HPDE6-E6E7 (cell line): ENCODE results near the gene ESYT3.
A peak's percentile ranks its signal among the peaks of the same experiment; 100 is the strongest.
"Not testable (repeated sequence)": the region's sequence is repeated elsewhere in the genome, so short reads cannot be mapped to it uniquely, and the experiment has no call there.

Source experiments
- DNase-seq: peaks from one replicate; pipeline ENCODE4 v3.0.0; 2011; ENCODE audit warnings: missing footprints; ENCODE audit errors: extremely low spot score

Gene ESYT3

GRCh38 chr3:138408751-138409570 is 25.5 kb upstream of the ESYT3 start:
- DNase-seq = no peak

- no peak for DNase-seq
These were observed 21.4 kb upstream of the ESYT3 start for GRCh38 chr3:138412821-138413551.

- DNase-seq = not testable (repeated sequence)
These were observed 18.2 kb upstream of the ESYT3 start for GRCh38 chr3:138416236-138416635.

- peak; percentile 83 for DNase-seq
These were observed 16.8 kb upstream of the ESYT3 start for GRCh38 chr3:138417559-138417982.

GRCh38 chr3:138418601-138419206 is 15.7 kb upstream of the ESYT3 start:
- DNase-seq = no peak

GRCh38 chr3:138423316-138423715 is 11.1 kb upstream of the ESYT3 start:
- no peak for DNase-seq

GRCh38 chr3:138424323-138424722 is 10.1 kb upstream of the ESYT3 start:
- DNase-seq = no peak

DNA sequence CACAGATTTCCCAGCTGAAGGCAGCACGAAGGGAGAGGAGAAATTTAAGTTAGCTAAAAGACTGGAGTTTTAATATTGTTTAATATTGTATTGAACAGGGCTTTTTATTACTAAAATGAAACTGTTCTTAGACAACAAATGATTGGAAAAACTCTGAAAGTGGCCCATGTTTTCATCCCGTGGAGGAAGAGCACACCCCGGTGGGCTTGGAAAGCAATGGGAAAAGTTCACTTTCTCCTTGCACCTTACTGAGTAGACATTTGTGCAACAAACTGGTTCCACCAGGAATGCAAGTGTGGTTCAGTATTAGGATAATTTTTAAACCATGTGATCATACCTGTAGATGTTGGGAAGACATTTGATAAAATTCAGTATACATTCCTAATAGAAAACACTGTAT is 8.2 kb upstream of the ESYT3 start:
- no peak for DNase-seq

GRCh38 chr3:138426754-138427153 is 7.7 kb upstream of the ESYT3 start:
- not testable (repeated sequence) for DNase-seq

DNA sequence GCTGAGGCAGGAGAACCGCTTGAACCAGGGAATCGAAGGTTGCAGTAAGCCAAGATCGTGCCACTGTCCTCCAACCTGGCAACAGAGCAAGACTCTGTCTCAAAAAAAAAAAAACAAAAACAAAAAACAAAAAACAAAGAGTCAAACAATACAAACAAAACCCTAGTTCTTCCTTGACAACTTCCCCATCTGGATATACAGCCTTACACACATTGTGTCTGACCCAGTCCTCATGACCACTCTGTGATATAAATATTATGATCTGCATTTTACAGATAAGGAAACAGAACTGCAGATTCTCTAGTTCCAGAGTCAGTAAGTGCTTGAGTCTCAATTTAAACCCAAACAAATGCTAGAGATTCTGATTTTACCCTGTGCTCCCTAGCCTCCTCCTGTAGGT is 4.8 kb upstream of the ESYT3 start:
- DNase-seq = no peak

GRCh38 chr3:138432576-138433240 is 1.7 kb upstream of the ESYT3 start:
- no peak for DNase-seq

DNA sequence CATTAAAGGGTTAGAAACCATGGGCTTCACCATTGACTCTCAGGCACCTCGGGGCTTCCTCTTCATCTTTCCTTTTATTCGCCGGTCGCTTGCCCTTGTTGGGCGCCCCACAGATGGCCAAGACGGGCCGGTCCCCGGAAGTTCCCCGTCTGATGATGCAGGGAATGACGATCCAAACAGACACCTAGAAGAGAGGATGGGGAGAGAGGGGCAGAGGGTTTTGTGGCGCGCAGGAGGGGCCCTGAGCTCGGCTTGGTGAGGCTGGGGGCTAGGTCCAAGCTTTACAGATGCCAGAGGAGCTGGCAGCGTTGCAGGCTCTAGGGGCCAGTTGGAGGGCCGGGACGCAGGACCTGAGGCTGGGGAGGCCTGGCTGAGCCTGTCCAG is 532 bp upstream of the ESYT3 start:
- no peak for DNase-seq

DNA sequence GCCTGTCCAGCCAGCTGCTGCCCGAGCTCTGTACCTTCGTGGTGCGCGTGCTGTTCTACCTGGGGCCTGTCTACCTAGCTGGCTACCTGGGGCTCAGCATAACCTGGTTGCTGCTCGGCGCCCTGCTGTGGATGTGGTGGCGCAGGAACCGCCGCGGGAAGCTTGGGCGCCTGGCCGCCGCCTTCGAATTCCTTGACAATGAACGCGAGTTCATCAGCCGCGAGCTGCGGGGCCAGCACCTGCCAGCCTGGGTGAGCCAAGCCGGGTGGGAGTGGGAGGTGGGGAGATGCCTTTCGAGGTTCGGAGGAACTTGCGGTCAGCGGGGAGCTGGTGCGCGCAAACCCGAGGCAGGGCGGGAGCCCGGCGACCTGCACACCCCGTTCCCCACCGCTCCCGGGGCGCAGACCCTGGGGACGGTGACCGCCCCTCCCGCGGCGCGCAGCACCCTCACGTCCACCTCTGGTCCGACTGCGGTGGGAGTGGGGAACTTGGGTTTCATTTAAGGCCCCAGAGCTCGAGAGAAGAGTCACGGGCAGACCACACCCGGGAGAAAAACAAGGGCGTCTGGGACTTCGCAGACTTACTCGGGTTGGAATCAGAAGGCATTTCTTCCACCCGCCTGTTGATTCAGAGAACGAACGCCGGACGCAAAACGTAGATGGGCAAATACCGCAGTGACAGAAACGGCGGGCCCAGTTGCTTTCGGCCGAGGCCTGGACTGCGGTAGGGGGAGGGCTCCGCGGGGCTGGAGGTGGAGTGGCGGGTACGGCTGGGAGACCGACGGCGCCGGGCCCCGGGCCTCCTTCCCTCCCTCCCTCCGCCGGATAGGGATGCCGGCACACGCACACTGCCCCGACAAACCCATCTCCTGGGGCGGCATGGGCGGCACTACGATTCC is 708 bp downstream of the ESYT3 start:
- peak; percentile 25 for DNase-seq

GRCh38 chr3:138435840-138436239 is 1.4 kb downstream of the ESYT3 start:
- DNase-seq = no peak

- DNase-seq = no peak
These were observed 2.9 kb downstream of the ESYT3 start for GRCh38 chr3:138437281-138437680.

DNA sequence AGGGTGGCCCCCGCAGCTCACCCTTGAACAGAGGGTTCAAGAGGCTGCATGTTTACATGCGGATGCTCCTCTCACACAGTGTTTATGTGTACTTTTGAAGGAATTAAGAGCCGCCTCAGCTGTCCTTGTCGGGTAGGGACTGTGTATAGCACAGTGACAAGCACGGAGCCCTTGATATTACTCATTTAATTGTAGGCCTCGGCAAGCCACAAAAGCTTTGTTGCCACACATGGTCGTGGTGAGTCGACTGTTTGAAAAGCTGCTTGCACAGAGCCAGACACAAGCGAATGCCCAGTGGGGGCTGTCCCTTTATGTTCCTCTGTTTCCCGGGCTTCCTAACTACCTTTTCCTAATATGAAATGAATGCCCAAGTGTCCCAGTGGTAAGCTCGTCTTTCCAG is 4.5 kb downstream of the ESYT3 start:
- DNase-seq = no peak

GRCh38 chr3:138439646-138440045 is 5.2 kb downstream of the ESYT3 start:
- DNase-seq = no peak

DNA sequence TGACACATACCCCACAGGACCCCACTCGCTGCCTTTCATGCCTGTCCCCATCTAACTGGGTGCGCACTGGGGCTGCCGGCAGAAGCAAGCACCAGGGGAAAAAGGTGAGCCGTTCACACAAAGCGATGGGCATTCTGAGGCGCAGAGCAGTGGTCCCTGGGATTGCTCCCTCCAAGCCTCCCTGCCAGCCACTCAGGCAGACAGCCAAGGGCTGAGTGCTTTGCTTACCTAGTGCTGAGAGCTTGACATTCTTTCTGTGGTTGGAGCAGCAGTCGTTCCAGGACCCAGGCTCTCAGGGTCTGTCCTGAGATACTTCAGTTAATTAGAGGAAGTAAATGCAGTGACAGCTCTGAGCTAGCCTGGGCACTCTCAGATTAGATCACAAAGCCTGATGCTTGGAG is 5.7 kb downstream of the ESYT3 start:
- no peak for DNase-seq

DNA sequence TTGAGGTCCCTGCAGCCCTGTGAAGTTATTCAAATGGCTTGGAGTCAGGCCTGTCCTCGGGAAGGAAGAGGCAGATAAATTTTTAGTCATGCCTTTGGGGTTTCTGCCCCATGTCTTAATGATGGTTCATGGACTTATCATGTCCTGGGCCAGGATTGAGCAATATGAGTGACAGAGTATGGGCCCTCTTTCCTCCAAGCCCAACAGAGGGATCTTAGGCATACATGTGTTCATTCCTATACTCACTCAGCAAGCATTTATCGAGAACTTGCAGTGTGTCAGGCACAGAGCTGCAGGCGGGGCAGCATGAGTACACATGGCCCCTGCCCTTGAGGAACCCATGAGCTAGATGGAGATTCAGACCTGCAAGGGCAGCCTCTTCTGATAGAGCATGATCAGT is 6.2 kb downstream of the ESYT3 start:
- no peak for DNase-seq

DNA sequence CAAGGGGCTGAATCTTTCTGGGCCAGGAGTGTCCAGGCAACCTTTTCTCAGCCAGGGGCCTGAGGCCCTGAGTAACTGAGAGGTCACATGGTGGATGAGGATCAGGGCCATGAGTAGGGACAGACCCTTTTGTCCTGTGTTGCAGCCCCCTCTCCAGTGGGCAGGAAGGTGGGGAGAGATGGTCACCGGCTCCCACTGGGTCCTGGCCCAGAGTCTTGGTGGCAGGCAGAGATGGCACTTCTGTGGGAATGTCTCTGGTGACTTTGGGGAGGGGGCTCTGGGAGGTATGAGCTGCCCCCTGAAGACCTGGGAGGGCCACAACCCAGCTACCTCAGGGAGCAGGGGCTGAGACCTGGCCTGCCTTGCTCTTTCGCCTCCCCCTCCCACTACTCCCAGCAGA is 6.8 kb downstream of the ESYT3 start:
- DNase-seq = no peak

GRCh38 chr3:138441742-138442141 is 7.3 kb downstream of the ESYT3 start:
- no peak for DNase-seq
